ENCODE data around the gene KLHL29. TPM values are rescaled to one million over a fixed set of nuclear protein-coding genes. Genes with fewer than 3 reads are reported as not detected.

Gene KLHL29
- total and polyA plus RNA-seq, 10 of the 15 experiments (the other 5 are each of a cell fraction or from before 2014, with no cell fraction given), result 1.4 to 19.5 (median 6.1) TPM

GRCh38 chr2:23456881-23457760 lies 72.1 kb downstream of the KLHL29 start:
- Histone ChIP-seq H2AFZ (ENCODE audit: control insufficient read depth, low read depth, low read length) (no peak overlapping the region), H4K20me1 (ENCODE audit: control insufficient read depth, insufficient read depth) (no peaks in the 10 kb centered on the region), H3K27ac (ENCODE audit: control insufficient read depth, insufficient read depth) (no peak overlapping the region), H3K4me2 (ENCODE audit: control insufficient read depth, insufficient read depth) (no peak overlapping the region), H3K36me3 (ENCODE audit: control insufficient read depth in 2 of 2, insufficient read depth in 2 of 2, low read length in 1 of 2) (no peaks in the 10 kb centered on the region; a peak in 1 of 4 replicates), H3K27me3 (replicated peaks in 1 of 2; ENCODE audit: control insufficient read depth in 2 of 2, insufficient read depth in 2 of 2, low read length in 1 of 2) (no peaks in the 10 kb centered on the region), H3K4me1 (ENCODE audit: control insufficient read depth, insufficient read depth, low read length) (peaks cover 16% of the 10 kb centered on the region), H3K9ac (ENCODE audit: control insufficient read depth, insufficient read depth, low read length) (no peak overlapping the region), H3K9me3 (replicated peaks; ENCODE audit: control insufficient read depth, insufficient read depth, low read length) (no peaks in the 10 kb centered on the region), H3K79me2 (ENCODE audit: control insufficient read depth, insufficient read depth, low read length) (no peaks in the 10 kb centered on the region), H3K4me3 (no peak overlapping the region)
- 73% methylated on average over 20 of the region's 20 CpGs for WGBS (ENCODE audit: insufficient coverage, insufficient replicate concordance, low lambda C conversion rate, missing lambda C conversion rate)
- in situ Hi-C loops (cut with MboI) (no loop called here), intact Hi-C loops (cut with micrococcal nuclease; ENCODE audit: unreplicated experiment) (no loop called here)
- BruUV-seq (replicated peaks), result no TSS peak
- DNase-seq (ENCODE audit: low read depth, low spot score) (no peak), FAIRE-seq (no peak), ATAC-seq (no peak)
- no peak for TF ChIP-seq GATAD2B (conservative IDR thresholded peaks at IDR 0.05; ENCODE audit: low read depth)
- TF ChIP-seq IRF5 (IDR thresholded peaks at IDR 0.05; ENCODE audit: borderline replicate concordance), result no peak
- TF ChIP-seq ZNF687 (IDR thresholded peaks at IDR 0.05), result no peak
- no peak for TF ChIP-seq ZBTB11 (CRISPR knock-in tag; IDR thresholded peaks at IDR 0.05)
- TF ChIP-seq ELK1 (IDR thresholded peaks at IDR 0.05; ENCODE audit: low read depth, low read length), result no peak
- TF ChIP-seq PAX5 (IDR thresholded peaks at IDR 0.05; ENCODE audit: borderline replicate concordance, low read depth, low read length), result no peak
- no peak for TF ChIP-seq FOXK2 (IDR thresholded peaks at IDR 0.05)
- ChIA-PET POLR2A (no interaction called here), SMC1A (ENCODE audit: uncharacterized antibody, unreplicated experiment) (no interaction called here), RAD21 (ENCODE audit: unreplicated experiment) (no interaction called here), CTCF (no interaction called here)
